ENCODE results near the gene TFB2M. TPM values are rescaled to one million over a fixed set of nuclear protein-coding genes. Genes with fewer than 3 reads are reported as not detected.
"Not testable (repeated sequence)": the region's sequence is repeated elsewhere in the genome, so short reads cannot be mapped to it uniquely, and the experiment has no call there.

Gene TFB2M
- 22.4 TPM for total RNA-seq
- polyA plus RNA-seq, result 11.7 TPM

GRCh38 chr1:246566128-246566812 is at the start of gene TFB2M, which contains the start of gene CNST:
TSS of gene TFB2M (minus strand) at chr1:246566261. CDS start at chr1:246566138, 123 bp downstream.
TSS of gene CNST (plus strand) at chr1:246566456. CDS start at chr1:246591563, 25,107 bp downstream.
- WGBS, result under 1% methylated on average over 62 of the region's 62 CpGs
- H3K4me1 ChIP-seq (ENCODE audit: insufficient read depth), result peaks cover 1% of the 10 kb centered on the region
- H3K27ac ChIP-seq (ENCODE audit: low read depth), result peak within 1 kb of the TSS; percentile 95
- peak within 1 kb of the TSS; percentile 73 for H3K4me3 ChIP-seq (ENCODE audit: low read depth, low read length)
- no peaks in the 10 kb centered on the region for H3K36me3 ChIP-seq (ENCODE audit: insufficient read depth)
- peak; percentile 98 for DNase-seq (ENCODE audit: extremely low spot score)

- DNase-seq (ENCODE audit: extremely low spot score), result no peak
- Histone ChIP-seq H3K27ac (ENCODE audit: low read depth) (no peak overlapping the region), H3K4me3 (ENCODE audit: low read depth, low read length) (no peak overlapping the region), H3K4me1 (ENCODE audit: insufficient read depth) (peaks cover 2% of the 10 kb centered on the region), H3K36me3 (ENCODE audit: insufficient read depth) (no peaks in the 10 kb centered on the region)
- WGBS, result 71% methylated on average over 6 of the region's 6 CpGs
These were observed 47.2 kb upstream of the TFB2M start for GRCh38 chr1:246613096-246613758.

- Histone ChIP-seq H3K4me1 (ENCODE audit: insufficient read depth) (peaks cover 2% of the 10 kb centered on the region), H3K4me3 (ENCODE audit: low read depth, low read length) (no peak overlapping the region), H3K27ac (ENCODE audit: low read depth) (no peak overlapping the region), H3K36me3 (ENCODE audit: insufficient read depth) (no peaks in the 10 kb centered on the region)
- no peak for DNase-seq (ENCODE audit: extremely low spot score)
- 71% methylated on average over 4 of the region's 4 CpGs for whole genome bisulfite sequencing
These were observed 43.6 kb upstream of the TFB2M start for GRCh38 chr1:246609632-246610031.

- H3K27ac ChIP-seq (ENCODE audit: low read depth), result no peak overlapping the region
- WGBS, result 34% methylated on average over 18 of the region's 18 CpGs
- H3K4me3 ChIP-seq (ENCODE audit: low read depth, low read length), result no peak overlapping the region
- H3K4me1 ChIP-seq (ENCODE audit: insufficient read depth), result peaks cover 2% of the 10 kb centered on the region
- H3K36me3 ChIP-seq (ENCODE audit: insufficient read depth), result no peaks in the 10 kb centered on the region
- peak; percentile 52 for DNase-seq (ENCODE audit: extremely low spot score)
These were observed 42.7 kb upstream of the TFB2M start for GRCh38 chr1:246608616-246609376.

GRCh38 chr1:246607462-246607861 is 41.4 kb upstream of the TFB2M start:
- H3K4me3 ChIP-seq (ENCODE audit: low read depth, low read length), result no peak overlapping the region
- 90% methylated on average over 19 of the region's 19 CpGs for WGBS
- H3K4me1 ChIP-seq (ENCODE audit: insufficient read depth), result peaks cover 2% of the 10 kb centered on the region
- no peak overlapping the region for H3K27ac ChIP-seq (ENCODE audit: low read depth)
- no peak for DNase-seq (ENCODE audit: extremely low spot score)
- H3K36me3 ChIP-seq (ENCODE audit: insufficient read depth), result no peaks in the 10 kb centered on the region

- not testable (repeated sequence) for H3K4me3 ChIP-seq (ENCODE audit: low read depth, low read length); H3K4me1 ChIP-seq (ENCODE audit: insufficient read depth); H3K27ac ChIP-seq (ENCODE audit: low read depth); DNase-seq (ENCODE audit: extremely low spot score); H3K36me3 ChIP-seq (ENCODE audit: insufficient read depth)
- 97% methylated on average over 19 of the region's 19 CpGs for whole genome bisulfite sequencing
These were observed 39.2 kb upstream of the TFB2M start for GRCh38 chr1:246605231-246605630.

GRCh38 chr1:246602194-246602593 is 36.1 kb upstream of the TFB2M start:
- no peaks in the 10 kb centered on the region for H3K36me3 ChIP-seq (ENCODE audit: insufficient read depth)
- no peak for DNase-seq (ENCODE audit: extremely low spot score)
- 93% methylated on average over 3 of the region's 3 CpGs for WGBS

GRCh38 chr1:246600579-246600978 is 34.5 kb upstream of the TFB2M start:
- H3K4me3 ChIP-seq (ENCODE audit: low read depth, low read length), result no peak overlapping the region
- WGBS, result 80% methylated on average over 2 of the region's 2 CpGs
- H3K36me3 ChIP-seq (ENCODE audit: insufficient read depth), result no peaks in the 10 kb centered on the region
- H3K4me1 ChIP-seq (ENCODE audit: insufficient read depth), result no peaks in the 10 kb centered on the region
- no peak overlapping the region for H3K27ac ChIP-seq (ENCODE audit: low read depth)
- DNase-seq (ENCODE audit: extremely low spot score), result no peak

More at GRCh38 chr1:246602194-246602593, 36.1 kb upstream of the TFB2M start:
- no peak overlapping the region for H3K4me3 ChIP-seq (ENCODE audit: low read depth, low read length)
- H3K27ac ChIP-seq (ENCODE audit: low read depth), result no peak overlapping the region
- no peaks in the 10 kb centered on the region for H3K4me1 ChIP-seq (ENCODE audit: insufficient read depth)

GRCh38 chr1:246599315-246599714 is 33.3 kb upstream of the TFB2M start:
- H3K27ac ChIP-seq (ENCODE audit: low read depth), result no peak overlapping the region
- H3K4me1 ChIP-seq (ENCODE audit: insufficient read depth), result no peaks in the 10 kb centered on the region
- H3K4me3 ChIP-seq (ENCODE audit: low read depth, low read length), result no peak overlapping the region
- H3K36me3 ChIP-seq (ENCODE audit: insufficient read depth), result no peaks in the 10 kb centered on the region
- WGBS, result 82% methylated on average over 4 of the region's 4 CpGs
- DNase-seq (ENCODE audit: extremely low spot score), result no peak

- no peak for DNase-seq (ENCODE audit: extremely low spot score)
- H3K36me3 ChIP-seq (ENCODE audit: insufficient read depth), result peaks cover 2% of the 10 kb centered on the region
- no peak overlapping the region for H3K4me3 ChIP-seq (ENCODE audit: low read depth, low read length)
- no peaks in the 10 kb centered on the region for H3K4me1 ChIP-seq (ENCODE audit: insufficient read depth)
- WGBS, result 75% methylated on average over 7 of the region's 7 CpGs
- no peak overlapping the region for H3K27ac ChIP-seq (ENCODE audit: low read depth)
These were observed 31.9 kb upstream of the TFB2M start for GRCh38 chr1:246597971-246598370.

- Histone ChIP-seq H3K4me1 (ENCODE audit: insufficient read depth) (no peaks in the 10 kb centered on the region), H3K27ac (ENCODE audit: low read depth) (no peak overlapping the region), H3K4me3 (ENCODE audit: low read depth, low read length) (no peak overlapping the region), H3K36me3 (ENCODE audit: insufficient read depth) (peaks cover 2% of the 10 kb centered on the region)
- DNase-seq (ENCODE audit: extremely low spot score), result no peak
- WGBS, result 28% methylated on average over 5 of the region's 5 CpGs
These were observed 31.3 kb upstream of the TFB2M start for GRCh38 chr1:246597340-246597739.

- H3K27ac ChIP-seq (ENCODE audit: low read depth), result no peak overlapping the region
- no peak for DNase-seq (ENCODE audit: extremely low spot score)
- H3K4me1 ChIP-seq (ENCODE audit: insufficient read depth), result no peaks in the 10 kb centered on the region
- H3K36me3 ChIP-seq (ENCODE audit: insufficient read depth), result peaks cover 2% of the 10 kb centered on the region
- WGBS, result 68% methylated on average over 3 of the region's 3 CpGs
- H3K4me3 ChIP-seq (ENCODE audit: low read depth, low read length), result no peak overlapping the region
These were observed 29.1 kb upstream of the TFB2M start for GRCh38 chr1:246595146-246595545.

GRCh38 chr1:246592695-246593094 is 26.6 kb upstream of the TFB2M start:
- H3K4me3 ChIP-seq (ENCODE audit: low read depth, low read length), result no peak overlapping the region
- H3K36me3 ChIP-seq (ENCODE audit: insufficient read depth), result peaks cover 2% of the 10 kb centered on the region
- no peak overlapping the region for H3K27ac ChIP-seq (ENCODE audit: low read depth)
- DNase-seq (ENCODE audit: extremely low spot score), result no peak
- no peaks in the 10 kb centered on the region for H3K4me1 ChIP-seq (ENCODE audit: insufficient read depth)

GRCh38 chr1:246591958-246592357 is 25.9 kb upstream of the TFB2M start:
- WGBS, result 87% methylated on average over 13 of the region's 13 CpGs
- Histone ChIP-seq H3K4me1 (ENCODE audit: insufficient read depth) (no peaks in the 10 kb centered on the region), H3K36me3 (ENCODE audit: insufficient read depth) (peaks cover 2% of the 10 kb centered on the region), H3K27ac (ENCODE audit: low read depth) (no peak overlapping the region), H3K4me3 (ENCODE audit: low read depth, low read length) (no peak overlapping the region)
- no peak for DNase-seq (ENCODE audit: extremely low spot score)
